CD4-positive, CD25-positive, alpha-beta regulatory T cell (primary cell): ENCODE data around the gene METTL5. TPM values are rescaled to one million over a fixed set of nuclear protein-coding genes. Genes with fewer than 3 reads are reported as not detected.
"Not testable (repeated sequence)": the region's sequence is repeated elsewhere in the genome, so short reads cannot be mapped to it uniquely, and the experiment has no call there.

Source experiments
- ATAC-seq, 2 donors: fragments of 150-1000 bp; cut with Tn5 transposase; one replicate each; pipeline ENCODE4 v1.10.0; 2021; ENCODE audit warnings: low read depth in 2 of 2, moderate number of reproducible peaks in 2 of 2, moderate library complexity in 1 of 2
- DNase-seq, 3 donors: peaks; one replicate each; pipeline versions ENCODE4 v3.0.0 to v3.0.0-alpha.2; 2012 to 2022; ENCODE audit warnings: mixed read lengths in 1 of 3
- H3K27ac ChIP-seq: one replicate; pipeline ENCODE4 v1.7.0; 2013; ENCODE audit warnings: mild to moderate bottlenecking, low read length; ENCODE audit not compliant: insufficient read depth, poor library complexity, severe bottlenecking
- H3K27me3 ChIP-seq: one replicate; pipeline ENCODE4 v1.7.0; 2013; ENCODE audit warnings: low read length; ENCODE audit not compliant: control insufficient read depth, insufficient read depth
- H3K36me3 ChIP-seq: one replicate; pipeline ENCODE4 v1.7.0; 2013; ENCODE audit warnings: mild to moderate bottlenecking, low read length, moderate library complexity; ENCODE audit not compliant: control insufficient read depth, insufficient read depth
- H3K4me1 ChIP-seq: 2 replicates; pipeline ENCODE4 v1.7.0; 2013; ENCODE audit warnings: mild to moderate bottlenecking, low read length; ENCODE audit not compliant: insufficient read depth, control insufficient read depth, poor library complexity, severe bottlenecking
- H3K4me3 ChIP-seq: one replicate; pipeline ENCODE4 v1.7.0; 2013; ENCODE audit warnings: low read depth, mild to moderate bottlenecking, low read length, moderate library complexity
- H3K9me3 ChIP-seq, 2 experiments: 1 replicate in 1 of 2; 2 replicates in 1 of 2; pipeline ENCODE4 v1.7.0; 2013; ENCODE audit warnings: low read length in 2 of 2, mild to moderate bottlenecking in 1 of 2, moderate library complexity in 1 of 2; ENCODE audit not compliant: control insufficient read depth in 2 of 2
- H3K27ac Mint-ChIP-seq, 3 donors: one replicate each; pipeline ENCODE4 v1.8.0; 2020 to 2022; ENCODE audit warnings: mild to moderate bottlenecking in 3 of 3, mixed read lengths in 3 of 3, moderate library complexity in 2 of 3
- H3K27me3 Mint-ChIP-seq: one replicate; pipeline ENCODE4 v1.8.0; 2022; ENCODE audit warnings: mild to moderate bottlenecking, mixed read lengths
- H3K36me3 Mint-ChIP-seq: one replicate; pipeline ENCODE4 v1.8.0; 2020; ENCODE audit warnings: mixed read lengths
- H3K4me1 Mint-ChIP-seq, 4 donors: one replicate each; pipeline ENCODE4 v1.8.0; 2020 to 2022; ENCODE audit warnings: mixed read lengths in 4 of 4, mild to moderate bottlenecking in 1 of 4
- H3K4me3 Mint-ChIP-seq, 4 donors: one replicate each; pipeline ENCODE4 v1.8.0; 2020 to 2022; ENCODE audit warnings: mild to moderate bottlenecking in 4 of 4, mixed read lengths in 4 of 4, moderate library complexity in 3 of 4
- H3K9me3 Mint-ChIP-seq, 7 donors: one replicate each; pipeline ENCODE4 v1.8.0; 2020 to 2022; ENCODE audit warnings: mixed read lengths in 7 of 7, mild to moderate bottlenecking in 3 of 7, moderate library complexity in 2 of 7
- polyA plus RNA-seq, 4 donors: library from polyadenylated mRNA; unstranded; fragments of 300-500 nt; fragmentation: Illumina TruSeq; gene quantifications; one replicate each; pipeline ENCODE4 v1.2.3, GENCODE V29; 2021
- total RNA-seq: library from RNA; stranded (reverse); gene quantifications from one replicate; pipeline ENCODE4 v1.2.3, GENCODE V29; 2022

METTL5 gene
- total and polyA plus RNA-seq, 5 donors from 2014 or later = 26.7 to 142 (median 132) TPM

GRCh38 chr2:169817369-169817768 lies 7.3 kb downstream of the METTL5 start:
- peaks cover 39% of the 10 kb centered on the region for H3K36me3 ChIP-seq
- H3K4me1 ChIP-seq, H3K4me3 ChIP-seq, H3K4me3 Mint-ChIP-seq, ATAC-seq, H3K9me3 ChIP-seq, H3K27me3 Mint-ChIP-seq, DNase-seq, H3K9me3 Mint-ChIP-seq, H3K27me3 ChIP-seq, H3K27ac ChIP-seq: not testable (repeated sequence)
- Mint-ChIP-seq H3K4me1 (peaks cover 14 to 43% (median 30%) of the 10 kb centered on the region in 4 donors), H3K27ac (peak overlapping the region in 1 of 3 donors; percentile 23), H3K36me3 (peaks cover 39% of the 10 kb centered on the region)

- H3K27ac ChIP-seq, H3K27me3 Mint-ChIP-seq, ATAC-seq, DNase-seq, H3K9me3 Mint-ChIP-seq, H3K9me3 ChIP-seq, H3K27me3 ChIP-seq, H3K4me3 Mint-ChIP-seq, H3K4me3 ChIP-seq, H3K4me1 ChIP-seq: not testable (repeated sequence)
- peaks cover 43% of the 10 kb centered on the region for H3K36me3 ChIP-seq
- Mint-ChIP-seq H3K4me1 (peaks cover 13 to 40% (median 28%) of the 10 kb centered on the region in 4 donors), H3K36me3 (peaks cover 39% of the 10 kb centered on the region), H3K27ac (peak overlapping the region in 1 of 3 donors; percentile 23)
Measured at GRCh38 chr2:169816961-169817360, 7.7 kb downstream of the METTL5 start.

- Mint-ChIP-seq H3K9me3 (peaks cover 0 to 7% (median 0%) of the 10 kb centered on the region in 7 donors), H3K36me3 (peaks cover 44% of the 10 kb centered on the region), H3K27me3 (no peaks in the 10 kb centered on the region), H3K4me3 (no peak overlapping the region), H3K27ac (no peak overlapping the region), H3K4me1 (peaks cover 9 to 29% (median 21%) of the 10 kb centered on the region in 4 donors)
- ATAC-seq (no peak), DNase-seq (no peak)
- H3K27me3 ChIP-seq = no peaks in the 10 kb centered on the region
- no peak overlapping the region for H3K27ac ChIP-seq
- H3K36me3 ChIP-seq = peaks cover 50% of the 10 kb centered on the region
- H3K4me1 ChIP-seq = no peaks in the 10 kb centered on the region
- no peak overlapping the region for H3K4me3 ChIP-seq
- H3K9me3 ChIP-seq = no peaks in the 10 kb centered on the region
Measured at GRCh38 chr2:169815849-169816248, 8.9 kb downstream of the METTL5 start.

- ATAC-seq = no peak
- no peaks in the 10 kb centered on the region for H3K9me3 ChIP-seq
- H3K4me3 ChIP-seq = no peak overlapping the region
- Mint-ChIP-seq H3K36me3 (peaks cover 25% of the 10 kb centered on the region), H3K4me3 (no peak overlapping the region), H3K4me1 (peaks cover 5 to 13% (median 9%) of the 10 kb centered on the region in 4 donors), H3K9me3 (no peaks in the 10 kb centered on the region), H3K27ac (no peak overlapping the region), H3K27me3 (no peaks in the 10 kb centered on the region)
- no peaks in the 10 kb centered on the region for H3K27me3 ChIP-seq
- H3K36me3 ChIP-seq = peaks cover 86% of the 10 kb centered on the region
- peaks cover 4% of the 10 kb centered on the region for H3K4me1 ChIP-seq
- DNase-seq = no peak
- H3K27ac ChIP-seq = no peak overlapping the region
Measured at GRCh38 chr2:169808221-169808620, 16.5 kb downstream of the METTL5 start.

- DNase-seq (no peak), ATAC-seq (no peak)
- peaks cover 33% of the 10 kb centered on the region for H3K36me3 Mint-ChIP-seq
- H3K27me3 Mint-ChIP-seq = no peaks in the 10 kb centered on the region
- H3K4me1 ChIP-seq = peaks cover 18% of the 10 kb centered on the region
- H3K27ac ChIP-seq = no peak overlapping the region
- H3K36me3 ChIP-seq = peaks cover 83% of the 10 kb centered on the region
- H3K9me3 Mint-ChIP-seq = no peaks in the 10 kb centered on the region
- H3K4me3 Mint-ChIP-seq = no peak overlapping the region
- H3K27me3 ChIP-seq = no peaks in the 10 kb centered on the region
- H3K9me3 ChIP-seq = no peaks in the 10 kb centered on the region
- peaks cover 5 to 23% (median 19%) of the 10 kb centered on the region in 4 donors for H3K4me1 Mint-ChIP-seq
- H3K27ac Mint-ChIP-seq = peak overlapping the region in 1 of 3 donors; percentile 26
- no peak overlapping the region for H3K4me3 ChIP-seq
Measured at GRCh38 chr2:169806586-169806985, 18.1 kb downstream of the METTL5 start.

- Mint-ChIP-seq H3K27ac (peak overlapping the region in 1 of 3 donors; percentile 38), H3K36me3 (peaks cover 21% of the 10 kb centered on the region), H3K27me3 (no peaks in the 10 kb centered on the region), H3K9me3 (no peaks in the 10 kb centered on the region), H3K4me3 (no peak overlapping the region), H3K4me1 (peaks cover 10 to 44% (median 29%) of the 10 kb centered on the region in 4 donors)
- Histone ChIP-seq H3K4me1 (peaks cover 35% of the 10 kb centered on the region), H3K4me3 (no peak overlapping the region), H3K27ac (no peak overlapping the region), H3K9me3 (no peaks in the 10 kb centered on the region), H3K27me3 (no peaks in the 10 kb centered on the region), H3K36me3 (peaks cover 53% of the 10 kb centered on the region)
- DNase-seq (no peak), ATAC-seq (no peak)
Measured at GRCh38 chr2:169803480-169803879, 21.2 kb downstream of the METTL5 start.

GRCh38 chr2:169798718-169799592 lies 25.8 kb downstream of the METTL5 start, which contains the start of gene SSB:
Gene SSB (plus strand): TSS chr2:169798871. CDS start chr2:169800961, 2,090 bp downstream.
- DNase-seq (peak; percentile 84 to 97 (median 84)), ATAC-seq (peak; percentile 95 to 97)
- H3K36me3 ChIP-seq = peaks cover 18% of the 10 kb centered on the region
- peak within 1 kb of the TSS; percentile 69 to 96 (median 92) for H3K27ac Mint-ChIP-seq
- peak within 1 kb of the TSS; percentile 95 for H3K4me3 ChIP-seq
- H3K4me1 ChIP-seq = peaks cover 35% of the 10 kb centered on the region
- H3K27ac ChIP-seq = peak within 1 kb of the TSS; percentile 93
- no peaks in the 10 kb centered on the region for H3K9me3 ChIP-seq
- peaks cover 10% of the 10 kb centered on the region for H3K36me3 Mint-ChIP-seq
- peaks cover 21% of the 10 kb centered on the region for H3K27me3 Mint-ChIP-seq
- H3K9me3 Mint-ChIP-seq = peaks cover 0 to 4% (median 0%) of the 10 kb centered on the region in 7 donors
- peak within 1 kb of the TSS; percentile 90 to 96 (median 93) for H3K4me3 Mint-ChIP-seq
- H3K27me3 ChIP-seq = peaks cover 4% of the 10 kb centered on the region
- peaks cover 6 to 43% (median 22%) of the 10 kb centered on the region in 4 donors for H3K4me1 Mint-ChIP-seq
